Measurements from ENCODE around the gene CCDC51.

Gene CCDC51

GRCh38 chr3:48432411-48433371 lies 7.2 kb downstream of the CCDC51 start:
- DNase-seq = no peak

GRCh38 chr3:48431224-48432029 lies 8.5 kb downstream of the CCDC51 start:
- no peak for DNase-seq

GRCh38 chr3:48430708-48431101 lies 9.2 kb downstream of the CCDC51 start:
- no peak for DNase-seq

- DNase-seq = no peak
Measured at GRCh38 chr3:48429960-48430707, 9.8 kb downstream of the CCDC51 start, which contains the start of gene PLXNB1. Gene PLXNB1 (minus strand): TSS chr3:48430086. CDS start chr3:48424611, 5,475 bp downstream.

- DNase-seq = no peak
Measured at GRCh38 chr3:48429317-48429959, 10.5 kb downstream of the CCDC51 start.

- DNase-seq = no peak
Measured at GRCh38 chr3:48428572-48429316, 11.2 kb downstream of the CCDC51 start.

GRCh38 chr3:48428088-48428571 lies 11.8 kb downstream of the CCDC51 start:
- DNase-seq = no peak

GRCh38 chr3:48427630-48427962 lies 12.3 kb downstream of the CCDC51 start:
- no peak for DNase-seq

GRCh38 chr3:48426944-48427629 lies 12.8 kb downstream of the CCDC51 start:
- no peak for DNase-seq

GRCh38 chr3:48426401-48426909 lies 13.5 kb downstream of the CCDC51 start:
- no peak for DNase-seq

GRCh38 chr3:48425281-48425812 lies 14.6 kb downstream of the CCDC51 start:
- no peak for DNase-seq

- no peak for DNase-seq
Measured at GRCh38 chr3:48423883-48424695, 15.8 kb downstream of the CCDC51 start.

- DNase-seq = no peak
Measured at GRCh38 chr3:48423241-48423882, 16.6 kb downstream of the CCDC51 start.

- DNase-seq = no peak
Measured at GRCh38 chr3:48422681-48423080, 17.2 kb downstream of the CCDC51 start.

GRCh38 chr3:48422272-48422671 lies 17.6 kb downstream of the CCDC51 start:
- no peak for DNase-seq

- no peak for DNase-seq
Measured at GRCh38 chr3:48420561-48420960, 19.4 kb downstream of the CCDC51 start.

GRCh38 chr3:48419597-48419996 lies 20.3 kb downstream of the CCDC51 start:
- DNase-seq = no peak

GRCh38 chr3:48419149-48419548 lies 20.8 kb downstream of the CCDC51 start:
- no peak for DNase-seq

GRCh38 chr3:48418651-48419050 lies 21.3 kb downstream of the CCDC51 start:
- DNase-seq = no peak
